GM18909 (cell line): Measurements from ENCODE around the gene TEX52.
A peak's percentile ranks its signal among the peaks of the same experiment; 100 is the strongest.

ENCODE experiments used
- ATAC-seq: cut with Tn5 transposase; IDR thresholded peaks from one replicate; pipeline ENCODE4 v1.9.1; 2021; ENCODE audit warnings: mild to moderate bottlenecking; ENCODE audit not compliant: unreplicated experiment, poor library complexity

Gene TEX52

GRCh38 chr12:2857021-2857431 is at the start of gene TEX52:
Gene TEX52, minus strand, starts transcription at chr12:2857039. Its CDS starts 13 bp downstream, at chr12:2857026.
- ATAC-seq, result no peak

- ATAC-seq, result no peak
Observed at GRCh38 chr12:2904260-2904659, 47.4 kb upstream of the TEX52 start.

- ATAC-seq, result no peak
Observed at GRCh38 chr12:2902272-2902880, 45.5 kb upstream of the TEX52 start.

GRCh38 chr12:2900642-2901041 is 43.8 kb upstream of the TEX52 start:
- no peak for ATAC-seq

- ATAC-seq, result no peak
Observed at GRCh38 chr12:2897418-2897817, 40.6 kb upstream of the TEX52 start.

- no peak for ATAC-seq
Observed at GRCh38 chr12:2895511-2895910, 38.7 kb upstream of the TEX52 start.

- no peak for ATAC-seq
Observed at GRCh38 chr12:2895051-2895451, 38.2 kb upstream of the TEX52 start.

GRCh38 chr12:2893007-2893406 is 36.2 kb upstream of the TEX52 start:
- no peak for ATAC-seq

- no peak for ATAC-seq
Observed at GRCh38 chr12:2892246-2892645, 35.4 kb upstream of the TEX52 start.

GRCh38 chr12:2891240-2892053 is 34.6 kb upstream of the TEX52 start:
- peak; percentile 18 for ATAC-seq

GRCh38 chr12:2890388-2891239 is 33.8 kb upstream of the TEX52 start, which contains the start of gene TULP3:
Gene TULP3, plus strand, starts transcription at chr12:2890891. Its CDS starts 57 bp downstream, at chr12:2890948.
- peak; percentile 98 for ATAC-seq

- ATAC-seq, result no peak
Observed at GRCh38 chr12:2890001-2890387, 33.2 kb upstream of the TEX52 start.

GRCh38 chr12:2886768-2887450 is 30.1 kb upstream of the TEX52 start:
- no peak for ATAC-seq

GRCh38 chr12:2884810-2885209 is 28.0 kb upstream of the TEX52 start:
- no peak for ATAC-seq

GRCh38 chr12:2879853-2880252 is 23.0 kb upstream of the TEX52 start:
- ATAC-seq, result no peak

GRCh38 chr12:2877953-2878732 is 21.3 kb upstream of the TEX52 start:
- ATAC-seq, result no peak

- ATAC-seq, result peak; percentile 81
Observed at GRCh38 chr12:2877047-2877952, 20.5 kb upstream of the TEX52 start, which contains the start of the genes FOXM1 and RHNO1. Gene FOXM1, minus strand, starts transcription at chr12:2877174. Its CDS starts 2,696 bp downstream, at chr12:2874478. Gene RHNO1, plus strand, starts transcription at chr12:2877223. Its CDS starts 8,144 bp downstream, at chr12:2885367.

GRCh38 chr12:2876431-2877046 is 19.7 kb upstream of the TEX52 start:
- ATAC-seq, result peak; percentile 40
